Neural cell (in vitro differentiated cells): ENCODE measurements around the gene LURAP1L. TPM values are rescaled to one million over a fixed set of nuclear protein-coding genes. Genes with fewer than 3 reads are reported as not detected.

Source experiments
- H2AFZ ChIP-seq: fragments of 200-600, 300-800 bp; sonication (generic), shearing (Covaris generic); 2 replicates; pipeline ENCODE4 v1.6.0; 2014; ENCODE audit warnings: low read depth, mild to moderate bottlenecking, antibody characterized with exemption, low read length, moderate library complexity
- H3F3A ChIP-seq: fragments of 200-600 bp; shearing (Covaris generic); 2 replicates; pipeline ENCODE4 v1.6.1; 2016; ENCODE audit warnings: mild to moderate bottlenecking, moderate library complexity, mixed read lengths, antibody characterized with exemption, low read length; ENCODE audit not compliant: insufficient read depth, poor library complexity, severe bottlenecking
- H3K27ac ChIP-seq: fragments of 200-600, 300-800 bp; sonication (generic), shearing (Covaris generic); 2 replicates; pipeline ENCODE4 v1.5.1; 2014; ENCODE audit warnings: mild to moderate bottlenecking, low read length, moderate library complexity
- H3K27me3 ChIP-seq: fragments of 300-800, 200-600 bp; sonication (generic), shearing (Covaris generic); 2 replicates; pipeline ENCODE4 v1.6.0; 2014; ENCODE audit warnings: mild to moderate bottlenecking, low read depth, low read length, moderate library complexity; ENCODE audit not compliant: insufficient read depth
- H3K36me3 ChIP-seq: fragments of 300-800, 200-600 bp; sonication (generic), shearing (Covaris generic); 2 replicates; pipeline ENCODE4 v1.5.1; 2014; ENCODE audit warnings: mild to moderate bottlenecking, antibody characterized with exemption, low read length, moderate library complexity; ENCODE audit not compliant: insufficient read depth
- H3K4me2 ChIP-seq: fragments of 300-800, 200-600 bp; sonication (generic), shearing (Covaris generic); 2 replicates; pipeline ENCODE4 v1.6.0; 2014; ENCODE audit warnings: mild to moderate bottlenecking, low read length
- H3K4me3 ChIP-seq: fragments of 300-800, 200-600 bp; sonication (generic), shearing (Covaris generic); 2 replicates; pipeline ENCODE4 v1.5.1; 2014; ENCODE audit warnings: mild to moderate bottlenecking, low read length, moderate library complexity
- H3K79me2 ChIP-seq: fragments of 200-600 bp; shearing (Covaris generic); replicated peaks from 2 replicates; pipeline ENCODE4 v1.6.0; 2014; ENCODE audit warnings: mild to moderate bottlenecking, low read length, moderate library complexity; ENCODE audit not compliant: insufficient read depth
- H3K9ac ChIP-seq: fragments of 300-800, 200-600 bp; sonication (generic), shearing (Covaris generic); 2 replicates; pipeline ENCODE4 v1.6.1; 2016; ENCODE audit warnings: mild to moderate bottlenecking, low read length, mixed read lengths
- H3K9me2 ChIP-seq: fragments of 200-600 bp; shearing (Covaris generic); 2 replicates; pipeline ENCODE4 v1.6.1; 2016; ENCODE audit warnings: mild to moderate bottlenecking, low read length, mixed read lengths; ENCODE audit not compliant: insufficient read depth
- H3K9me3 ChIP-seq: fragments of 200-600, 300-800 bp; sonication (generic), shearing (Covaris generic); 2 replicates; pipeline ENCODE4 v1.6.1; 2016; ENCODE audit warnings: mild to moderate bottlenecking, mixed run types, low read length, moderate library complexity, mixed read lengths
- H4K20me1 ChIP-seq: fragments of 200-600 bp; shearing (Covaris generic); 2 replicates; pipeline ENCODE4 v1.6.1; 2016; ENCODE audit warnings: mild to moderate bottlenecking, mixed run types; ENCODE audit not compliant: insufficient read depth
- EP300 ChIP-seq: fragments of 450-650 bp; conservative IDR thresholded peaks from 2 replicates; pipeline ENCODE4 v1.6.1; 2014; ENCODE audit warnings: antibody characterized with exemption, mild to moderate bottlenecking, moderate library complexity; ENCODE audit not compliant: poor library complexity, severe bottlenecking
- EZH2 ChIP-seq: fragments of 200-600, 300-800 bp; shearing (Covaris generic), sonication (generic); IDR thresholded peaks from 2 replicates; pipeline ENCODE4 v1.6.1; 2014; ENCODE audit warnings: antibody characterized with exemption, low read length, borderline replicate concordance, mild to moderate bottlenecking; ENCODE audit not compliant: insufficient read depth, poor library complexity, severe bottlenecking
- MXI1 ChIP-seq: fragments of 450-650 bp; conservative IDR thresholded peaks from 2 replicates; pipeline ENCODE4 v1.6.1; 2014; ENCODE audit warnings: antibody characterized with exemption, mild to moderate bottlenecking; ENCODE audit not compliant: poor library complexity, severe bottlenecking
- POLR2AphosphoS5 ChIP-seq: IDR thresholded peaks from 2 replicates; pipeline ENCODE4 v1.6.1; 2012
- RAD21 ChIP-seq: fragments of 450-650 bp; conservative IDR thresholded peaks from 2 replicates; pipeline ENCODE4 v1.6.1; 2014; ENCODE audit warnings: antibody characterized with exemption, mild to moderate bottlenecking, moderate library complexity
- REST ChIP-seq: IDR thresholded peaks from 2 replicates; pipeline ENCODE4 v1.6.1; 2012; ENCODE audit warnings: borderline replicate concordance
- SMC3 ChIP-seq: fragments of 450-650 bp; conservative IDR thresholded peaks from 2 replicates; pipeline ENCODE4 v1.6.1; 2014; ENCODE audit warnings: antibody characterized with exemption, mild to moderate bottlenecking, moderate library complexity; ENCODE audit not compliant: poor library complexity
- TAF1 ChIP-seq: IDR thresholded peaks from 2 replicates; pipeline ENCODE4 v1.6.1; 2012; ENCODE audit warnings: low read depth
- polyA plus RNA-seq: library from polyadenylated mRNA; depleted of rRNA; stranded (reverse); fragments of >200 nt; gene quantifications from 2 replicates; pipeline ENCODE4 v1.2.3, GENCODE V29; 2014
- TF ChIP-seq, protein P1 (sequence below): fragments of 450-650 bp; IDR thresholded peaks from 2 replicates; pipeline ENCODE4 v1.5.1; 2014; ENCODE audit warnings: antibody characterized with exemption, mild to moderate bottlenecking, moderate library complexity; ENCODE audit not compliant: poor library complexity, severe bottlenecking

LURAP1L gene
- polyA plus RNA-seq, 1 donor from 2014 or later: 0.59 TPM

- Histone ChIP-seq H3K9me3 (no peaks in the 10 kb centered on the region), H3K4me2 (no peak overlapping the region)
Observed at GRCh38 chr9:12859704-12860251, 85.0 kb downstream of the LURAP1L start.

GRCh38 chr9:12860998-12861397 lies 86.2 kb downstream of the LURAP1L start:
- H3K9me3 ChIP-seq: no peaks in the 10 kb centered on the region
- no peak overlapping the region for H3K4me3 ChIP-seq
- H3K9ac ChIP-seq: no peak overlapping the region
- no peak overlapping the region for H2AFZ ChIP-seq
- no peaks in the 10 kb centered on the region for H3K27me3 ChIP-seq
- H3K4me2 ChIP-seq: no peak overlapping the region
- no peaks in the 10 kb centered on the region for H4K20me1 ChIP-seq
- no peaks in the 10 kb centered on the region for H3F3A ChIP-seq
- no peak overlapping the region for H3K27ac ChIP-seq
- no peaks in the 10 kb centered on the region for H3K9me2 ChIP-seq
- TF ChIP-seq EP300 (no peak), TAF1 (no peak), RAD21 (no peak), SMC3 (no peak), REST (no peak), MXI1 (no peak), POLR2AphosphoS5 (no peak), EZH2 (no peak)
- TF ChIP-seq, protein P1, sequence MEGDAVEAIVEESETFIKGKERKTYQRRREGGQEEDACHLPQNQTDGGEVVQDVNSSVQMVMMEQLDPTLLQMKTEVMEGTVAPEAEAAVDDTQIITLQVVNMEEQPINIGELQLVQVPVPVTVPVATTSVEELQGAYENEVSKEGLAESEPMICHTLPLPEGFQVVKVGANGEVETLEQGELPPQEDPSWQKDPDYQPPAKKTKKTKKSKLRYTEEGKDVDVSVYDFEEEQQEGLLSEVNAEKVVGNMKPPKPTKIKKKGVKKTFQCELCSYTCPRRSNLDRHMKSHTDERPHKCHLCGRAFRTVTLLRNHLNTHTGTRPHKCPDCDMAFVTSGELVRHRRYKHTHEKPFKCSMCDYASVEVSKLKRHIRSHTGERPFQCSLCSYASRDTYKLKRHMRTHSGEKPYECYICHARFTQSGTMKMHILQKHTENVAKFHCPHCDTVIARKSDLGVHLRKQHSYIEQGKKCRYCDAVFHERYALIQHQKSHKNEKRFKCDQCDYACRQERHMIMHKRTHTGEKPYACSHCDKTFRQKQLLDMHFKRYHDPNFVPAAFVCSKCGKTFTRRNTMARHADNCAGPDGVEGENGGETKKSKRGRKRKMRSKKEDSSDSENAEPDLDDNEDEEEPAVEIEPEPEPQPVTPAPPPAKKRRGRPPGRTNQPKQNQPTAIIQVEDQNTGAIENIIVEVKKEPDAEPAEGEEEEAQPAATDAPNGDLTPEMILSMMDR: no peak
- no peaks in the 10 kb centered on the region for H3K79me2 ChIP-seq
- no peaks in the 10 kb centered on the region for H3K36me3 ChIP-seq

More at GRCh38 chr9:12859704-12860251, 85.0 kb downstream of the LURAP1L start:
- H2AFZ ChIP-seq: no peak overlapping the region
- no peaks in the 10 kb centered on the region for H3K36me3 ChIP-seq
- H3K4me3 ChIP-seq: no peak overlapping the region
- H3K79me2 ChIP-seq: no peaks in the 10 kb centered on the region
- H3K9me2 ChIP-seq: no peaks in the 10 kb centered on the region
- TF ChIP-seq SMC3 (no peak), EP300 (no peak), EZH2 (no peak), RAD21 (no peak)
- no peak overlapping the region for H3K9ac ChIP-seq
- H3K27me3 ChIP-seq: no peaks in the 10 kb centered on the region
- no peak overlapping the region for H3K27ac ChIP-seq
- no peaks in the 10 kb centered on the region for H3F3A ChIP-seq
- no peaks in the 10 kb centered on the region for H4K20me1 ChIP-seq
